Retinal pigment epithelial cell (primary cell): ENCODE data around the gene EPB41.
"Not testable (repeated sequence)": the region's sequence is repeated elsewhere in the genome, so short reads cannot be mapped to it uniquely, and the experiment has no call there.

Experiments used
- DNase-seq: peaks from one replicate; pipeline ENCODE4 v3.0.0-alpha.2; 2010; ENCODE audit warnings: low read depth
- H3K4me3 ChIP-seq: 2 replicates; pipeline ENCODE4 v1.5.1; 2011; ENCODE audit warnings: mild to moderate bottlenecking, low read length, control low read depth, moderate library complexity
- CTCF ChIP-seq: conservative IDR thresholded peaks from 2 replicates; pipeline ENCODE4 v1.5.1; 2011; ENCODE audit warnings: low read depth, low read length, control low read depth, inconsistent platforms

EPB41 gene

GRCh38 chr1:29105822-29106221, 191.5 kb downstream of the EPB41 start:
- no peak for DNase-seq
- TF ChIP-seq CTCF, result no peak
- no peak overlapping the region for H3K4me3 ChIP-seq

- not testable (repeated sequence) for H3K4me3 ChIP-seq, DNase-seq
Measured at GRCh38 chr1:29108041-29108440, 193.7 kb downstream of the EPB41 start.

GRCh38 chr1:29112705-29113412, 198.5 kb downstream of the EPB41 start:
- no peak overlapping the region for H3K4me3 ChIP-seq
- no peak for TF ChIP-seq CTCF
- no peak for DNase-seq

GRCh38 chr1:29113413-29114117, 199.2 kb downstream of the EPB41 start:
- no peak overlapping the region for H3K4me3 ChIP-seq
- no peak for TF ChIP-seq CTCF
- no peak for DNase-seq

GRCh38 chr1:29114654-29115053, 200.3 kb downstream of the EPB41 start:
- no peak for DNase-seq
- no peak overlapping the region for H3K4me3 ChIP-seq
- no peak for TF ChIP-seq CTCF

GRCh38 chr1:29117381-29117780, 203.0 kb downstream of the EPB41 start:
- no peak for DNase-seq
- H3K4me3 ChIP-seq, result no peak overlapping the region
- TF ChIP-seq CTCF, result peak; percentile 23

GRCh38 chr1:29119121-29119929, 205.0 kb downstream of the EPB41 start:
- TF ChIP-seq CTCF, result no peak
- DNase-seq, result no peak
- no peak overlapping the region for H3K4me3 ChIP-seq
